ENCODE measurements around the gene IGF2BP3.

Gene IGF2BP3

GRCh38 chr7:23373151-23374004 lies 96.9 kb downstream of the IGF2BP3 start:
- Histone ChIP-seq H3K4me1 (ENCODE audit: control insufficient read depth, insufficient read depth, low read length) (0 out of 2 replicates have a peak, but pooled peaks cover 4% of the 10 kb centered on the region), H3K27ac (ENCODE audit: low read depth, low read length) (no peak overlapping the region), H3K9ac (ENCODE audit: low read depth, low read length) (no peak overlapping the region), H3K9me3 (ENCODE audit: control insufficient read depth, insufficient read depth, low read length) (no peaks in the 10 kb centered on the region), H3K4me3 (ENCODE audit: low read depth, low read length) (no peak overlapping the region), H3K36me3 (ENCODE audit: control insufficient read depth, insufficient read depth, low read length) (peaks cover 23% of the 10 kb centered on the region), H3K27me3 (ENCODE audit: control insufficient read depth, insufficient read depth, low read length) (no peaks in the 10 kb centered on the region)

- Histone ChIP-seq H3K9ac (ENCODE audit: low read depth, low read length) (no peak overlapping the region), H3K4me1 (ENCODE audit: control insufficient read depth, insufficient read depth, low read length) (0 out of 2 replicates have a peak, but pooled peaks cover 4% of the 10 kb centered on the region), H3K4me3 (ENCODE audit: low read depth, low read length) (no peak overlapping the region), H3K27me3 (ENCODE audit: control insufficient read depth, insufficient read depth, low read length) (no peaks in the 10 kb centered on the region), H3K36me3 (ENCODE audit: control insufficient read depth, insufficient read depth, low read length) (peaks cover 29% of the 10 kb centered on the region), H3K27ac (ENCODE audit: low read depth, low read length) (no peak overlapping the region), H3K9me3 (ENCODE audit: control insufficient read depth, insufficient read depth, low read length) (no peaks in the 10 kb centered on the region)
These were observed 97.7 kb downstream of the IGF2BP3 start for GRCh38 chr7:23372611-23373010.

GRCh38 chr7:23371654-23372053 lies 98.6 kb downstream of the IGF2BP3 start:
- Histone ChIP-seq H3K9me3 (ENCODE audit: control insufficient read depth, insufficient read depth, low read length) (no peaks in the 10 kb centered on the region), H3K4me3 (ENCODE audit: low read depth, low read length) (no peak overlapping the region), H3K27me3 (ENCODE audit: control insufficient read depth, insufficient read depth, low read length) (no peaks in the 10 kb centered on the region), H3K4me1 (ENCODE audit: control insufficient read depth, insufficient read depth, low read length) (0 out of 2 replicates have a peak, but pooled peaks cover 1% of the 10 kb centered on the region), H3K9ac (ENCODE audit: low read depth, low read length) (no peak overlapping the region), H3K36me3 (ENCODE audit: control insufficient read depth, insufficient read depth, low read length) (peaks cover 36% of the 10 kb centered on the region), H3K27ac (ENCODE audit: low read depth, low read length) (no peak overlapping the region)

GRCh38 chr7:23369695-23370404 lies 100.4 kb downstream of the IGF2BP3 start:
- Histone ChIP-seq H3K27ac (ENCODE audit: low read depth, low read length) (no peak overlapping the region), H3K36me3 (ENCODE audit: control insufficient read depth, insufficient read depth, low read length) (peaks cover 41% of the 10 kb centered on the region), H3K9ac (ENCODE audit: low read depth, low read length) (no peak overlapping the region), H3K4me1 (ENCODE audit: control insufficient read depth, insufficient read depth, low read length) (no peaks in the 10 kb centered on the region), H3K4me3 (ENCODE audit: low read depth, low read length) (no peak overlapping the region), H3K9me3 (ENCODE audit: control insufficient read depth, insufficient read depth, low read length) (no peaks in the 10 kb centered on the region), H3K27me3 (ENCODE audit: control insufficient read depth, insufficient read depth, low read length) (no peaks in the 10 kb centered on the region)

GRCh38 chr7:23369100-23369499 lies 101.2 kb downstream of the IGF2BP3 start:
- no peak overlapping the region for H3K9ac ChIP-seq (ENCODE audit: low read depth, low read length)
- H3K36me3 ChIP-seq (ENCODE audit: control insufficient read depth, insufficient read depth, low read length) = peaks cover 33% of the 10 kb centered on the region
- H3K27me3 ChIP-seq (ENCODE audit: control insufficient read depth, insufficient read depth, low read length) = no peaks in the 10 kb centered on the region
- H3K9me3 ChIP-seq (ENCODE audit: control insufficient read depth, insufficient read depth, low read length) = no peaks in the 10 kb centered on the region
- H3K27ac ChIP-seq (ENCODE audit: low read depth, low read length) = no peak overlapping the region
- no peak overlapping the region for H3K4me3 ChIP-seq (ENCODE audit: low read depth, low read length)
- no peaks in the 10 kb centered on the region for H3K4me1 ChIP-seq (ENCODE audit: control insufficient read depth, insufficient read depth, low read length)

GRCh38 chr7:23358152-23358674 lies 112.1 kb downstream of the IGF2BP3 start:
- Histone ChIP-seq H3K27ac (ENCODE audit: low read depth, low read length) (peak overlapping the region; percentile 43), H3K9ac (ENCODE audit: low read depth, low read length) (no peak overlapping the region), H3K4me1 (ENCODE audit: control insufficient read depth, insufficient read depth, low read length) (no peaks in the 10 kb centered on the region; the same call in 1 of the 2 replicates), H3K27me3 (ENCODE audit: control insufficient read depth, insufficient read depth, low read length) (no peaks in the 10 kb centered on the region), H3K9me3 (ENCODE audit: control insufficient read depth, insufficient read depth, low read length) (no peaks in the 10 kb centered on the region), H3K4me3 (ENCODE audit: low read depth, low read length) (no peak overlapping the region), H3K36me3 (ENCODE audit: control insufficient read depth, insufficient read depth, low read length) (peaks cover 56% of the 10 kb centered on the region)

GRCh38 chr7:23357190-23358093 lies 112.8 kb downstream of the IGF2BP3 start:
- peak overlapping the region; percentile 43 for H3K27ac ChIP-seq (ENCODE audit: low read depth, low read length)
- no peak overlapping the region for H3K4me3 ChIP-seq (ENCODE audit: low read depth, low read length)
- no peaks in the 10 kb centered on the region; the same call in 1 of the 2 replicates for H3K4me1 ChIP-seq (ENCODE audit: control insufficient read depth, insufficient read depth, low read length)
- H3K9ac ChIP-seq (ENCODE audit: low read depth, low read length) = no peak overlapping the region
- no peaks in the 10 kb centered on the region for H3K9me3 ChIP-seq (ENCODE audit: control insufficient read depth, insufficient read depth, low read length)
- H3K27me3 ChIP-seq (ENCODE audit: control insufficient read depth, insufficient read depth, low read length) = no peaks in the 10 kb centered on the region
- peaks cover 50% of the 10 kb centered on the region for H3K36me3 ChIP-seq (ENCODE audit: control insufficient read depth, insufficient read depth, low read length)

DNA sequence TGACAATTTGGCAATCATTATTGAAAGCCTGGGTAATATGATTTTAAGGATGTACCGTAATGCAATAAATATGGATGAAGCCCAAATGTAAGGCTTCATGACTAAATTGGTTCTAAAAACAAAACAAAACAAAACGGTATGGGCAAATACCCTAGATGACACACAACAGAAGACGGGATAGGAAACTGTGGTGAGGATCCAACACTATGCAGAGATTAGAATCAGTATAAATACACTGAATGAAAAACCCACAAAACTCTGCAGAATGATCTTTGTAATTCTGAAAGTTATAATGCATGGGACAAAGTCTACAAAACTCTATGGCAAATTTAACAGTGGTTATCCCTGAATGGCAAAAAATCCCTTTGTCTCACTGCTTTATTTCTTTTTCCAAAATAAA lies 113.6 kb downstream of the IGF2BP3 start:
- Histone ChIP-seq H3K27me3 (ENCODE audit: control insufficient read depth, insufficient read depth, low read length) (no peaks in the 10 kb centered on the region), H3K36me3 (ENCODE audit: control insufficient read depth, insufficient read depth, low read length) (peaks cover 44% of the 10 kb centered on the region), H3K4me3 (ENCODE audit: low read depth, low read length) (no peak overlapping the region), H3K9ac (ENCODE audit: low read depth, low read length) (no peak overlapping the region), H3K27ac (ENCODE audit: low read depth, low read length) (no peak overlapping the region), H3K4me1 (ENCODE audit: control insufficient read depth, insufficient read depth, low read length) (no peaks in the 10 kb centered on the region; the same call in 1 of the 2 replicates), H3K9me3 (ENCODE audit: control insufficient read depth, insufficient read depth, low read length) (no peaks in the 10 kb centered on the region)

- H3K4me1 ChIP-seq (ENCODE audit: control insufficient read depth, insufficient read depth, low read length) = no peaks in the 10 kb centered on the region; the same call in 1 of the 2 replicates
- H3K4me3 ChIP-seq (ENCODE audit: low read depth, low read length) = no peak overlapping the region
- H3K9ac ChIP-seq (ENCODE audit: low read depth, low read length) = no peak overlapping the region
- H3K36me3 ChIP-seq (ENCODE audit: control insufficient read depth, insufficient read depth, low read length) = peaks cover 41% of the 10 kb centered on the region
- no peaks in the 10 kb centered on the region for H3K27me3 ChIP-seq (ENCODE audit: control insufficient read depth, insufficient read depth, low read length)
- no peak overlapping the region for H3K27ac ChIP-seq (ENCODE audit: low read depth, low read length)
- no peaks in the 10 kb centered on the region for H3K9me3 ChIP-seq (ENCODE audit: control insufficient read depth, insufficient read depth, low read length)
These were observed 114.1 kb downstream of the IGF2BP3 start for GRCh38 chr7:23356168-23356567.

GRCh38 chr7:23353172-23353571 lies 117.1 kb downstream of the IGF2BP3 start:
- H3K9ac ChIP-seq (ENCODE audit: low read depth, low read length) = no peak overlapping the region
- H3K36me3 ChIP-seq (ENCODE audit: control insufficient read depth, insufficient read depth, low read length) = peaks cover 54% of the 10 kb centered on the region
- H3K27ac ChIP-seq (ENCODE audit: low read depth, low read length) = no peak overlapping the region
- no peak overlapping the region for H3K4me3 ChIP-seq (ENCODE audit: low read depth, low read length)
- H3K27me3 ChIP-seq (ENCODE audit: control insufficient read depth, insufficient read depth, low read length) = no peaks in the 10 kb centered on the region
- peaks cover 13% of the 10 kb centered on the region for H3K4me1 ChIP-seq (ENCODE audit: control insufficient read depth, insufficient read depth, low read length)
- no peaks in the 10 kb centered on the region for H3K9me3 ChIP-seq (ENCODE audit: control insufficient read depth, insufficient read depth, low read length)

All from HUES48 (cell line).